BLaER1 treated with 17β-estradiol and CSF1 and Interleukin-3, amounts not matched to agents 10 nM and 100 nM (cell line): ENCODE results near the gene ZBTB46.

Experiments
- H3K27ac ChIP-seq, 11 experiments: shearing (Covaris generic); formaldehyde crosslinking; 2 replicates each; pipeline ENCODE4 v1.8.1; 2022
- H3K27me3 ChIP-seq, 11 experiments: shearing (Covaris generic); formaldehyde crosslinking; 2 replicates each; pipeline ENCODE4 v1.8.1; 2022
- H3K36me3 ChIP-seq, 11 experiments: shearing (Covaris generic); formaldehyde crosslinking; 2 replicates each; pipeline ENCODE4 v1.8.1; 2022
- H3K4me1 ChIP-seq, 10 experiments: shearing (Covaris generic); formaldehyde crosslinking; 2 replicates each; pipeline ENCODE4 v1.8.1; 2022
- H3K4me2 ChIP-seq, 11 experiments: shearing (Covaris generic); formaldehyde crosslinking; 2 replicates each; pipeline ENCODE4 v1.8.1; 2022
- H3K4me3 ChIP-seq, 10 experiments: shearing (Covaris generic); formaldehyde crosslinking; 2 replicates each; pipeline ENCODE4 v1.8.1; 2022
- H3K9ac ChIP-seq, 11 experiments: shearing (Covaris generic); formaldehyde crosslinking; 2 replicates each; pipeline ENCODE4 v1.8.1; 2022
- H3K9me3 ChIP-seq, 11 experiments: shearing (Covaris generic); formaldehyde crosslinking; replicated peaks in 1 of 11; 2 replicates each; pipeline ENCODE4 v1.8.1; 2022
- H4K20me1 ChIP-seq, 11 experiments: shearing (Covaris generic); formaldehyde crosslinking; 2 replicates each; pipeline ENCODE4 v1.8.1; 2022
- Cebpa-rat ChIP-seq, 11 experiments: shearing (Covaris generic); IDR thresholded peaks; 2 replicates each; pipeline ENCODE4 v1.8.1; 2022

Gene ZBTB46

GRCh38 chr20:63823691-63824311, 7.3 kb downstream of the ZBTB46 start:
- Histone ChIP-seq H3K36me3 (no peaks in the 10 kb centered on the region), H3K9ac (no peak overlapping the region), H3K4me1 (peaks cover 22 to 51% (median 38%) of the 10 kb centered on the region in 10 experiments), H3K27me3 (peaks cover 30 to 35% (median 34%) of the 10 kb centered on the region in 11 experiments), H3K4me3 (no peak overlapping the region), H3K4me2 (peak overlapping the region in 2 of 11 experiments; percentile 1 to 16; a peak in 1 of 22 replicates), H3K9me3 (peaks cover 0 to 7% (median 3%) of the 10 kb centered on the region in 11 experiments; a peak in 8 of 22 replicates), H4K20me1 (peaks cover 0 to 78% (median 5%) of the 10 kb centered on the region in 11 experiments; a peak in 9 of 22 replicates), H3K27ac (no peak overlapping the region)
- TF ChIP-seq Cebpa-rat (IDR thresholded peaks at IDR 0.05), result no peak

GRCh38 chr20:63822276-63822696, 8.8 kb downstream of the ZBTB46 start:
- Histone ChIP-seq H3K27me3 (peaks cover 16 to 20% (median 19%) of the 10 kb centered on the region in 11 experiments), H3K4me2 (peak overlapping the region in 9 of 11 experiments; percentile 5 to 69 (median 31); a peak in 13 of 22 replicates), H3K9ac (no peak overlapping the region), H3K4me1 (peaks cover 13 to 39% (median 29%) of the 10 kb centered on the region in 10 experiments), H3K9me3 (peaks cover 0 to 7% (median 3%) of the 10 kb centered on the region in 11 experiments; a peak in 8 of 22 replicates), H4K20me1 (peaks cover 0 to 80% (median 0%) of the 10 kb centered on the region in 11 experiments; a peak in 6 of 22 replicates), H3K4me3 (no peak overlapping the region), H3K36me3 (no peaks in the 10 kb centered on the region), H3K27ac (no peak overlapping the region)
- no peak for TF ChIP-seq Cebpa-rat (IDR thresholded peaks at IDR 0.05)

- Histone ChIP-seq H3K9me3 (peaks cover 0 to 2% (median 0%) of the 10 kb centered on the region in 11 experiments; a peak in 4 of 22 replicates), H3K4me2 (peak overlapping the region in 6 of 11 experiments; percentile 5 to 69 (median 46); a peak in 10 of 22 replicates), H3K36me3 (no peaks in the 10 kb centered on the region), H3K27me3 (peaks cover 12 to 16% (median 15%) of the 10 kb centered on the region in 11 experiments), H3K4me1 (peaks cover 13 to 36% (median 28%) of the 10 kb centered on the region in 10 experiments; a peak in 19 of 20 replicates), H3K9ac (no peak overlapping the region), H4K20me1 (peaks cover 0 to 81% (median 0%) of the 10 kb centered on the region in 11 experiments; a peak in 6 of 22 replicates), H3K4me3 (no peak overlapping the region), H3K27ac (no peak overlapping the region)
- TF ChIP-seq Cebpa-rat (IDR thresholded peaks at IDR 0.05), result no peak
Measured at GRCh38 chr20:63821811-63822210, 9.3 kb downstream of the ZBTB46 start.

- Histone ChIP-seq H3K36me3 (no peaks in the 10 kb centered on the region), H3K4me1 (peaks cover 13 to 40% (median 33%) of the 10 kb centered on the region in 10 experiments), H4K20me1 (peaks cover 0 to 89% (median 0%) of the 10 kb centered on the region in 11 experiments; a peak in 9 of 22 replicates), H3K4me3 (no peak overlapping the region), H3K27me3 (0 out of 22 replicates have a peak, but pooled peaks cover 0 to 4% (median 0%) of the 10 kb centered on the region in 11 experiments), H3K27ac (no peak overlapping the region), H3K4me2 (peak overlapping the region; percentile 11 to 51 (median 36); a peak in 21 of 22 replicates), H3K9me3 (no peaks in the 10 kb centered on the region), H3K9ac (no peak overlapping the region; a peak in 2 of 22 replicates)
- TF ChIP-seq Cebpa-rat (IDR thresholded peaks at IDR 0.05), result no peak
Measured at GRCh38 chr20:63819224-63819921, 11.7 kb downstream of the ZBTB46 start.

GRCh38 chr20:63815615-63816253, 15.3 kb downstream of the ZBTB46 start:
- H3K9me3 ChIP-seq, result no peaks in the 10 kb centered on the region
- TF ChIP-seq Cebpa-rat (IDR thresholded peaks at IDR 0.05), result no peak
- no peaks in the 10 kb centered on the region for H3K36me3 ChIP-seq
- H3K4me3 ChIP-seq, result no peak overlapping the region
- H3K27ac ChIP-seq, result no peak overlapping the region
- no peaks in the 10 kb centered on the region for H3K27me3 ChIP-seq
- peaks cover 0 to 87% (median 0%) of the 10 kb centered on the region in 11 experiments; a peak in 9 of 22 replicates for H4K20me1 ChIP-seq
- peaks cover 7 to 26% (median 20%) of the 10 kb centered on the region in 10 experiments for H3K4me1 ChIP-seq
- H3K4me2 ChIP-seq, result no peak overlapping the region
- no peak overlapping the region for H3K9ac ChIP-seq

- no peaks in the 10 kb centered on the region for H3K36me3 ChIP-seq
- H3K27me3 ChIP-seq, result no peaks in the 10 kb centered on the region
- H3K4me1 ChIP-seq, result peaks cover 9 to 33% (median 26%) of the 10 kb centered on the region in 10 experiments
- no peaks in the 10 kb centered on the region for H3K9me3 ChIP-seq
- TF ChIP-seq Cebpa-rat (IDR thresholded peaks at IDR 0.05), result peak in 4 of 11 experiments; percentile 20 to 56 (median 32); a peak in 3 of 22 replicates
- H3K9ac ChIP-seq, result no peak overlapping the region
- H3K4me3 ChIP-seq, result no peak overlapping the region
- no peak overlapping the region for H3K4me2 ChIP-seq
- H3K27ac ChIP-seq, result no peak overlapping the region
- peaks cover 0 to 94% (median 0%) of the 10 kb centered on the region in 11 experiments; a peak in 9 of 22 replicates for H4K20me1 ChIP-seq
Measured at GRCh38 chr20:63814891-63815614, 16.0 kb downstream of the ZBTB46 start.

GRCh38 chr20:63811491-63811875, 19.6 kb downstream of the ZBTB46 start:
- Histone ChIP-seq H3K4me1 (peaks cover 0 to 21% (median 14%) of the 10 kb centered on the region in 10 experiments; a peak in 17 of 20 replicates), H3K4me3 (no peak overlapping the region), H3K36me3 (no peaks in the 10 kb centered on the region), H3K4me2 (no peak overlapping the region; a peak in 1 of 22 replicates), H3K27ac (no peak overlapping the region), H4K20me1 (peaks cover 0 to 72% (median 0%) of the 10 kb centered on the region in 11 experiments; a peak in 9 of 22 replicates), H3K9me3 (peaks cover 0 to 5% (median 0%) of the 10 kb centered on the region in 11 experiments; a peak in 3 of 22 replicates), H3K27me3 (no peaks in the 10 kb centered on the region), H3K9ac (no peak overlapping the region)
- TF ChIP-seq Cebpa-rat (IDR thresholded peaks at IDR 0.05), result no peak
